HG03280 (cell line): ENCODE measurements around the gene LILRA2.
"Not testable (repeated sequence)": the region's sequence is repeated elsewhere in the genome, so short reads cannot be mapped to it uniquely, and the experiment has no call there.

Experiments
- ATAC-seq: cut with Tn5 transposase; IDR thresholded peaks from one replicate; pipeline ENCODE4 v1.9.1; 2021; ENCODE audit warnings: mild to moderate bottlenecking, moderate library complexity; ENCODE audit not compliant: unreplicated experiment

Gene LILRA2

GRCh38 chr19:54608205-54608604 is 34.6 kb downstream of the LILRA2 start:
- ATAC-seq, result no peak

GRCh38 chr19:54608792-54609191 is 35.2 kb downstream of the LILRA2 start:
- no peak for ATAC-seq

DNA sequence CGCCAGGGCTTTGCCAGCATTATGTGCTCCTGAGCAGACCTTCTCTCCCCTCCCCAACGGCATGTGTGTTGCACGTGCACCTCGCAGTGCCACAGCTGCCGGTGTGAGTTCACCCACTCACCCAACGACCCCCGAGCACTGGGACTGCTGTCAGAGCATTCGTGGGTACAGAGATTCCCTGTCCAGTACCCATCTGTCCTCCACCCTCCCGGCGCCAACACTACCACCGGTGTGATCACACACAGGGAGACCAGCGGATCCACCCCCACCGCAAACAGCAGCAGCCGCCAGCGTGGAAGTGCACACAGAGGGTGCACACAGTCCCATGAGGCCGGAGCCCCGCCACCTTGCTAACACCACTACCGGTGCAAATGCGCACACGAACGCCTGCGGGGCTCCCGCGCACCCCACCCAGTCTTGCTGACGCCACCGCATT is 35.8 kb downstream of the LILRA2 start:
- ATAC-seq, result no peak

- no peak for ATAC-seq
These were observed 38.8 kb downstream of the LILRA2 start for GRCh38 chr19:54612428-54612827.

DNA sequence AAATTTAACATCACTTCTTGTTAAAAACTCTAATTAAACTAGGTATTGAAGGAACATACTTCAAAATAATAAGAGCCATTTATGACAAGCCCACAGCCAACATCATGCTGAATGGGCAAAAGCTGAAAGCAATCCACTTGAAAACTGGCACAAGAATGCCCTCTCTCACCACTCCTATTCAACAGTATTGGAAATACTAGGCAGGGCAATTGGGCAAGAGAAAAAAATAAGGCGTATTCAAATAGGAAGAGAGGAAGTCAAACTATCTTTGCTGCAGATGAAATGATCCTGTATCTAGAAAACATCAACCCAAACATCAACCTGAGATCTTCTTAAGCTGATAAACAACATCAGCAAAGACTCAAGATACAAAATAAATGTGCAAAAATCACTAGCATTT is 41.1 kb downstream of the LILRA2 start:
- no peak for ATAC-seq

- peak; percentile 35 for ATAC-seq
These were observed 42.5 kb downstream of the LILRA2 start for GRCh38 chr19:54616057-54616456.

GRCh38 chr19:54616821-54617560 is 43.4 kb downstream of the LILRA2 start:
- peak; percentile 77 for ATAC-seq

DNA sequence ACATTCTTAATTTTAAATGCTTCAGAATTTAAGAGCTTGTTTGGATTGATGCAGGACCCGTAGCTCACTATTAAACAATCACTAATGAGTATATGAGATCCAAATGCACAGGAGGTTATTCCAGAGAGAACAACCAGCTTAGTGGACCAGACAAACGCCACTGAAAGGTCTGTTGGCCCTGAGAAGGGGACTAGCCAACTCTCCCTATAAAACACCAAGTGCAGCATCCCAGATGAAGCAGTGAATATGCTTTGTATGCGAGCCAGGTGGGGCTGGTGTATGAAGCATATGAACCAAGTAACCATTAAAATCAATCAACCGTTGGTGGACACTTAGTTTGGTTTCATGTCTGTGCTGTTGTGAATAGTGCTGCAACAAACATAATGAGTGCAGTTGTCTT is 46.9 kb downstream of the LILRA2 start:
- no peak for ATAC-seq

- ATAC-seq, result no peak
These were observed 48.8 kb downstream of the LILRA2 start for GRCh38 chr19:54622431-54622830.

DNA sequence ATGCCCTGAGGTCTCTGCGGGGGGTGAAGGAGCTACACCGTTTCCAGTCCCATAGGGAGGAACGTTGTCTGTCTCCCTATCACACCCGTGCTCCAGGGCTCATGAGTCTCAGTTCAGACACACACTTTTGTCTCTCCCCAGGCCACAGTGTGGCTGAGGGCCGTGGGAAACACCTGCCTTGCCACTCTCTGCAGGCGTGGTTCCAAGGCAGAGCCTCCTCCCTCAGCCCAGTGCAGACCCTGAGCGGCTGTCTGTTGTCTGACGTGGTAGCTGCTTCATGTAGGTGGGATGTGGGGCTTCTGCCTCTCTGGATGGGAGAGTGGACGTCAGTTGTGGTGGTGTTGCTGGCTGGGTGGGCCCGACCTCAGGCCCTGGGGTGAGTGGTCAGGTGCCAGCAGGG is 50.6 kb downstream of the LILRA2 start:
- ATAC-seq, result not testable (repeated sequence)

GRCh38 chr19:54624934-54625730 is 51.5 kb downstream of the LILRA2 start:
- not testable (repeated sequence) for ATAC-seq

DNA sequence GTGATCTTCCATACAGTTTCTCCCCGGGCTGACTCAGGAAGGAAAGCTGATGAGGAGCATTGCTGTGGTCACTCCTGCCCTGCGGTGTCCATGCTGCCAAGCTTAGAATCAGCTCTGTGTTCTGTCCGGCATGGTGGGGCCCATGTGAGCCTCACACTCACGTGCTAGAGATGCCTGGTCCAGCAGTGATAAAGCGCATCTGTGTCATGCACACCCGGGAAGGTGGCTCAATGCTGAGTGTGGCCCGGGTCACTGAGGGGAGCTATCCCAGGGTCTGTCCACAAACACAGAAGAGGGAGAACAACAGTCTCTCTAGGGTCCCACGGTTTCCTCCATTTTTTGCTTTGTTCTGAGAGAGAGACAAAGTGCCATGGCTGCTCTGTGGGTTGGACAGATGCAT is 53.2 kb downstream of the LILRA2 start:
- no peak for ATAC-seq

- ATAC-seq, result not testable (repeated sequence)
These were observed 54.3 kb downstream of the LILRA2 start for GRCh38 chr19:54627912-54628311.

- not testable (repeated sequence) for ATAC-seq
These were observed 56.7 kb downstream of the LILRA2 start, which contains the start of gene LILRB1 for GRCh38 chr19:54630262-54630661. Gene LILRB1 (plus strand): TSS chr19:54630484. CDS start chr19:54631074, 590 bp downstream.

GRCh38 chr19:54630782-54631181 is 57.2 kb downstream of the LILRA2 start:
- no peak for ATAC-seq

DNA sequence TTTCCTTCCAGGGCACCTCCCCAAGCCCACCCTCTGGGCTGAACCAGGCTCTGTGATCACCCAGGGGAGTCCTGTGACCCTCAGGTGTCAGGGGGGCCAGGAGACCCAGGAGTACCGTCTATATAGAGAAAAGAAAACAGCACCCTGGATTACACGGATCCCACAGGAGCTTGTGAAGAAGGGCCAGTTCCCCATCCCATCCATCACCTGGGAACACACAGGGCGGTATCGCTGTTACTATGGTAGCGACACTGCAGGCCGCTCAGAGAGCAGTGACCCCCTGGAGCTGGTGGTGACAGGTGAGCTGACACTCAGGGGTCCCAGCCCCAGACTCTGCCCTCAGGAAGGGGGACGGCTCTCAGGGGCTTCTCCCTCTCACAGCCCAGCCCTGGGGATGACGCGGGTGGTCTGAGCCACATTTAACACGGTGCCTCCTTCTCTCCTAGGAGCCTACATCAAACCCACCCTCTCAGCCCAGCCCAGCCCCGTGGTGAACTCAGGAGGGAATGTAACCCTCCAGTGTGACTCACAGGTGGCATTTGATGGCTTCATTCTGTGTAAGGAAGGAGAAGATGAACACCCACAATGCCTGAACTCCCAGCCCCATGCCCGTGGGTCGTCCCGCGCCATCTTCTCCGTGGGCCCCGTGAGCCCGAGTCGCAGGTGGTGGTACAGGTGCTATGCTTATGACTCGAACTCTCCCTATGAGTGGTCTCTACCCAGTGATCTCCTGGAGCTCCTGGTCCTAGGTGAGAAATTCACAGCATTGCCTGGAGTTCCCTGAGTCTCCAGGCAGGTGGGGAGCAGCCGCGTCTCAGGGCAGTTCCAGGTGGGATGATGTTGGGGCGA is 58.1 kb downstream of the LILRA2 start:
- not testable (repeated sequence) for ATAC-seq

- ATAC-seq, result not testable (repeated sequence)
These were observed 58.9 kb downstream of the LILRA2 start for GRCh38 chr19:54632517-54632916.

DNA sequence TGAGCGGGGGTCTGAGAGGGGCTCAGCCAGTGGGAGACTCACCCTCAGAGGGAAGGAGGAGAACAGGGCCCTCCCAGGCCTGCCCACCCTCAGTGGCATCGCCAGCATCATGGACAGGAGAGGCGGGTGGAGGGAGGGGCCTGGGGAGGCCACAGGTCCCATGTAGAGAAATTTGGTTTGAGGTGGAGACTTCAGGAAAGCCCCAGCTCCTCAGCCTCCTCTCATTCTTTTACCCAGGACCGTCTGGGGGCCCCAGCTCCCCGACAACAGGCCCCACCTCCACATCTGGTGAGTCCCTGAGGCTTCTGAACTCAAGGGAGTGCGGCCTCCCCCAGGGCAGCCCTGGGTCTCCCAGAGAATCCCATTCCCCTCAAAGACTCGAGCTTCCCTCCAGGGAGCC is 59.8 kb downstream of the LILRA2 start:
- ATAC-seq, result no peak

DNA sequence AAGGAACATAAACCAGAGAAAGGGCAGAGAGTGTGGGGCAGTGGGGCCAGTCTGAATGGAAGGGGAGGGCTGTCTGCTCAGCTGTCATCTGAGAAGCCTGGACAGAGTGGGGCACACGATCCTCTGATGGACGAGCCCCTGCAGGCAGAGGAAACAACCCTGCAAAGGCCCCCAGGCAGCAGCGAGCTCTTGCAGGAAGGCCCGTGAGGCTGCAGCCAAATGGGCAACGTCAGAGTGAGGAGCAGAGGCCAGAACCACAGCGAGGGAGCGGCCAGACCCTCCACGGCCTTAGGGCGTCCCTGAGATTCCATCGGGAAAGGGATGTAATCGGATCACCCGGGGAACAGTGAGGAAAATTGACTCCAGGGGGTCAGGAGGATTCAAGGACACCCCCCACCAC is 62.5 kb downstream of the LILRA2 start:
- ATAC-seq, result not testable (repeated sequence)

GRCh38 chr19:54638683-54639082 is 65.1 kb downstream of the LILRA2 start:
- ATAC-seq, result no peak
